GM12874 (cell line): ENCODE data around the gene WWOX.

Experiments
- CTCF ChIP-seq: IDR thresholded peaks from 2 replicates; pipeline ENCODE4 v1.5.1; 2011; ENCODE audit warnings: low read depth, mild to moderate bottlenecking, control low read depth, low read length, moderate library complexity; ENCODE audit not compliant: insufficient read depth

The WWOX gene

GRCh38 chr16:79131321-79132075 lies 1032.0 kb downstream of the WWOX start:
- no peak for TF ChIP-seq CTCF

- TF ChIP-seq CTCF = no peak
These were observed 1033.2 kb downstream of the WWOX start for GRCh38 chr16:79132701-79133100.

GRCh38 chr16:79134300-79134699 lies 1034.8 kb downstream of the WWOX start:
- no peak for TF ChIP-seq CTCF

- no peak for TF ChIP-seq CTCF
These were observed 1037.5 kb downstream of the WWOX start for GRCh38 chr16:79136955-79137354.

GRCh38 chr16:79137426-79137939 lies 1038.0 kb downstream of the WWOX start:
- TF ChIP-seq CTCF = no peak

GRCh38 chr16:79139799-79140198 lies 1040.3 kb downstream of the WWOX start:
- no peak for TF ChIP-seq CTCF

GRCh38 chr16:79143026-79143425 lies 1043.6 kb downstream of the WWOX start:
- TF ChIP-seq CTCF = no peak

GRCh38 chr16:79150151-79150550 lies 1050.7 kb downstream of the WWOX start:
- TF ChIP-seq CTCF = no peak
